ENCODE data around the gene SMAD3.

- TF ChIP-seq POLR2A (IDR thresholded peaks at IDR 0.05; ENCODE audit: low read depth, low read length) (no peak), PBX3 (IDR thresholded peaks at IDR 0.05; ENCODE audit: insufficient replicate concordance, low read depth, low read length) (no peak), MTA3 (IDR thresholded peaks at IDR 0.05; ENCODE audit: borderline replicate concordance, low read length) (no peak), KAT2A (conservative IDR thresholded peaks at IDR 0.05; ENCODE audit: control insufficient read depth, low read depth, low read length) (no peak), ZBTB40 (IDR thresholded peaks at IDR 0.05; ENCODE audit: borderline replicate concordance) (no peak), POLR2AphosphoS5 (IDR thresholded peaks at IDR 0.05; ENCODE audit: low read length) (no peak), CREB1 (IDR thresholded peaks at IDR 0.05; ENCODE audit: low read depth) (no peak), CTCF (IDR thresholded peaks at IDR 0.05 in 2 of 3, conservative IDR thresholded peaks at IDR 0.05 in 1 of 3; ENCODE audit: control insufficient read depth in 2 of 3, extremely low read depth in 1 of 3, insufficient read depth in 1 of 3, low read depth in 3 of 3, low read length in 3 of 3) (no peak), FOS (IDR thresholded peaks at IDR 0.05; ENCODE audit: borderline replicate concordance, extremely low read depth, insufficient read length) (no peak), RAD21 (IDR thresholded peaks at IDR 0.05; ENCODE audit: insufficient read depth, low read depth, low read length) (no peak), POU2F2 (IDR thresholded peaks at IDR 0.05; ENCODE audit: borderline replicate concordance, low read depth, low read length) (no peak), EZH2 (IDR thresholded peaks at IDR 0.05; ENCODE audit: borderline replicate concordance, control insufficient read depth, low read depth, low read length) (no peak), HDAC6 (IDR thresholded peaks at IDR 0.05; ENCODE audit: unreplicated experiment) (no peak), SPI1 (IDR thresholded peaks at IDR 0.05; ENCODE audit: borderline replicate concordance, insufficient read depth, low read depth, low read length) (no peak)
Observed at GRCh38 chr15:67230504-67230903, 165.1 kb downstream of the SMAD3 start.
